Activated CD4-positive, alpha-beta memory T cell treated with anti-CD3 and anti-CD28 coated beads for 36 hours (primary cell): ENCODE measurements around the gene TCAP. TPM values are rescaled to one million over a fixed set of nuclear protein-coding genes. Genes with fewer than 3 reads are reported as not detected.
"Not testable (repeated sequence)": the region's sequence is repeated elsewhere in the genome, so short reads cannot be mapped to it uniquely, and the experiment has no call there.

ENCODE experiments used
- CTCF ChIA-PET: fragments of 350-600 bp; sonication (Branson Sonifier 250); formaldehyde crosslinking; loops from one replicate; lab custom pipeline; 2021; ENCODE audit warnings: antibody characterized with exemption, inconsistent platforms; lab: Charles Lee
- POLR2A ChIA-PET: fragments of 350-600 bp; sonication (Branson Sonifier 250); formaldehyde crosslinking; loops from one replicate; lab custom pipeline; 2021; ENCODE audit warnings: antibody characterized with exemption; lab: Charles Lee
- DNase-seq: peaks from one replicate; pipeline ENCODE4 v3.0.0-alpha.2; 2020
- H3K27ac Mint-ChIP-seq: one replicate; pipeline ENCODE4 v1.8.0; 2021; ENCODE audit warnings: mixed read lengths
- H3K27me3 Mint-ChIP-seq: one replicate; pipeline ENCODE4 v1.8.0; 2021; ENCODE audit warnings: mixed read lengths
- H3K36me3 Mint-ChIP-seq: one replicate; pipeline ENCODE4 v1.8.0; 2021; ENCODE audit warnings: mixed read lengths
- H3K4me1 Mint-ChIP-seq: one replicate; pipeline ENCODE4 v1.8.0; 2021; ENCODE audit warnings: low read depth, mixed read lengths
- H3K4me3 Mint-ChIP-seq: one replicate; pipeline ENCODE4 v1.8.0; 2021; ENCODE audit warnings: mild to moderate bottlenecking, mixed read lengths
- H3K9me3 Mint-ChIP-seq: one replicate; pipeline ENCODE4 v1.8.0; 2021; ENCODE audit warnings: mixed read lengths
- intact Hi-C: fragments of 100-400 bp; cut with micrococcal nuclease; formaldehyde crosslinking; loops from one replicate; pipeline ENCODE4 v1.15.1; 2023
- total RNA-seq, 2 experiments: library from RNA; stranded (reverse); gene quantifications; one replicate each; pipeline ENCODE4 v1.2.3, GENCODE V29; 2021

TCAP gene
- total RNA-seq, 2 experiments from 2014 or later, result 0.80 to 0.90 TPM

DNA sequence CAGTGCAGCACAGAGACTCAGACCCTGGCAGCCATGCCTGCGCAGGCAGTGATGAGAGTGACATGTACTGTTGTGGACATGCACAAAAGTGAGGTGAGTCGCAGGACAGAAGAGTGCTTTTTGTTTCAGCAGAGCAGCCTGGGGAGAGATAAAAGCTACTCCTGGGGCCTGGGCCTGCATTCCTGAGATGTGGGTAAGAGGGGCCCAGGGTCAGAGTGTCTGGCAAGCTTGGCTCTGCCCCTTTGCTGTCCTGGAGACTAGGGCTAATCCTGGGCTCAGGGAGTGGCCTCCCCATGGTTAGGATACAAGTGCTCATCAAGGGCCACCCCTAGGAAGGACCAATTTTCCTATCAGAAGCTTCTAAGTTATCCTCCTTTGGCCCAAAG is 29.9 kb downstream of the TCAP start:
- DNase-seq, result no peak
- Mint-ChIP-seq H3K9me3 (no peaks in the 10 kb centered on the region), H3K4me3 (no peak overlapping the region), H3K27ac (no peak overlapping the region), H3K4me1 (peaks cover 4% of the 10 kb centered on the region), H3K36me3 (no peaks in the 10 kb centered on the region), H3K27me3 (peaks cover 13% of the 10 kb centered on the region)
- ChIA-PET POLR2A (no interaction called here), CTCF (interaction anchor here (1.6 kb wide), 2 partner anchors 35 to 41 kb away, joined by 3 to 8 read pairs; partner anchors contain the start of gene MIEN1)
- intact Hi-C loops, result no loop called here

DNA sequence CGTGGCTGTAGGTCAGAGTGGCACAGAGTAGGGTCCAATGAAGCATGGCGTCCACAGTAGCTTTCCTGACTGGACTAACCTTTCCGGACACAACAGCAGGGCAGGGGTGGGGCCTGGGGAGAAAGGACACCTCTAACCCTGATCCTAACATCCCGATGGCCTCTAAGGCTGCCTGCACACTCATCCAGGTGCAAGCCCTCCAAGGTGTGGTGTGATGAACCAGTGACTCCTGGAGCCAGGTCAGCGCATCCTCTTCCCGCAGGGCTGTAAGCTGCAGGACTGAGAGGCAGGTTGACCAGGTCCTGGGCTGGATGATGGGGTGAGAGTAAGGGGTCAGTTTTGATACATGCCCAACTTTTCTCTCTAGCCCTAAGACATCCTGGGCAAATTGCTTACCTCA is 31.6 kb downstream of the TCAP start:
- POLR2A ChIA-PET, result no interaction called here
- Mint-ChIP-seq H3K36me3 (no peaks in the 10 kb centered on the region), H3K4me3 (no peak overlapping the region), H3K27me3 (peaks cover 24% of the 10 kb centered on the region), H3K9me3 (no peaks in the 10 kb centered on the region), H3K4me1 (peaks cover 6% of the 10 kb centered on the region), H3K27ac (no peak overlapping the region)
- intact Hi-C loops, result no loop called here
- CTCF ChIA-PET, result interaction anchor here (0.6 to 1.6 kb wide), 4 partner anchors 28 to 75 kb away, joined by 3 to 8 read pairs (median 4); no protein-coding TSS in a partner anchor
- DNase-seq, result no peak

DNA sequence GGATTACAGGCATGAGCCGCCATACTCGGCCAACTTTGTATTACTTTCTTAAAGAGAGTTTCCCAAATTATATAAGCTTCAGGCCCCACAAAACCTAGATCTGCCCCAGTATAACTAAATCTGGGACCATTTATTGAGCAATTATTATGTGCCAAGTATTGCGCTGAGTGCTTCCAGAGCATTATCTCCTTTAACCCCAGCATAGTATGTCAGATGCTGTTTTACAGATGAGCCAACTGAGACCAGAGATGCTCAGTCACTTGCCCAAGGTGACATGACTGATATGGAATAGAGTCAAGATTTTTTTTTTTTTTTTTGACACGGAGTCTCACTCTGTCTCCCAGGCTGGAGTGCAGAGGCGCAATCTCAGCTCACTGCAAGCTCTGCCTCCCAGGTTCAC is 32.8 kb downstream of the TCAP start:
- Mint-ChIP-seq H3K27me3 (peaks cover 26% of the 10 kb centered on the region), H3K27ac (no peak overlapping the region), H3K4me3 (no peak overlapping the region), H3K36me3 (no peaks in the 10 kb centered on the region), H3K4me1 (peaks cover 6% of the 10 kb centered on the region), H3K9me3 (no peaks in the 10 kb centered on the region)
- ChIA-PET CTCF (no interaction called here), POLR2A (no interaction called here)
- intact Hi-C loops, result no loop called here
- DNase-seq, result no peak

DNA sequence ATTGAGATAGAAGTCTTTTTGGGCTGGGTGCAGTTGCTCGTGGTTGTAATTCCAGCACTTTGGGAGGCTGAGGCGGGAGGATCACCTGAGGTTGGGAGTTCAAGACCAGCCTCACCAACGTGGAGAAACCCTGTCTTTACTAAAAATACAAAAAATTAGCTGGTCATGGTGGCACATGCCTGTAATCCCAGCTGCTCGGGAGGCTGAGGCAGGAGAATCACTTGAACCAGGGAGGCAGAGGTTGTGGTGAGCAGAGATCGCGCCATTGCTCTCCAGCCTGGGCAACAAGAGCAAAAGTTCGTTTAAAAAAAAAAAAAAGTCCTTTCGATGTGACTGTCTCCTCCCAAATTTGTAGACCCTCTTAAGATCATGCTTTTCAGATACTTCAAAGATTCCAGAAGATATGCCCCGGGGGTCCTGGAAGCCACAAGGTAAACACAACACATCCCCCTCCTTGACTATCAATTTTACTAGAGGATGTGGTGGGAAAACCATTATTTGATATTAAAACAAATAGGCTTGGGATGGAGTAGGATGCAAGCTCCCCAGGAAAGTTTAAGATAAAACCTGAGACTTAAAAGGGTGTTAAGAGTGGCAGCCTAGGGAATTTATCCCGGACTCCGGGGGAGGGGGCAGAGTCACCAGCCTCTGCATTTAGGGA is 34.1 kb downstream of the TCAP start:
- H3K27ac Mint-ChIP-seq, H3K4me1 Mint-ChIP-seq, intact Hi-C loops, POLR2A ChIA-PET, H3K4me3 Mint-ChIP-seq, H3K36me3 Mint-ChIP-seq, H3K9me3 Mint-ChIP-seq, DNase-seq: not testable (repeated sequence)
- CTCF ChIA-PET, result interaction anchor here (1.1 to 1.8 kb wide), 3 partner anchors 44 to 78 kb away, joined by 3 to 4 read pairs (median 4); no protein-coding TSS in a partner anchor
- peaks cover 26% of the 10 kb centered on the region for H3K27me3 Mint-ChIP-seq

DNA sequence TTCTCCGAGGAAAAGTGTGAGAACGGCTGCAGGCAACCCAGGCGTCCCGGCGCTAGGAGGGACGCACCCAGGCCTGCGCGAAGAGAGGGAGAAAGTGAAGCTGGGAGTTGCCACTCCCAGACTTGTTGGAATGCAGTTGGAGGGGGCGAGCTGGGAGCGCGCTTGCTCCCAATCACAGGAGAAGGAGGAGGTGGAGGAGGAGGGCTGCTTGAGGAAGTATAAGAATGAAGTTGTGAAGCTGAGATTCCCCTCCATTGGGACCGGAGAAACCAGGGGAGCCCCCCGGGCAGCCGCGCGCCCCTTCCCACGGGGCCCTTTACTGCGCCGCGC is 34.6 kb downstream of the TCAP start, which contains the start of gene ERBB2:
Gene ERBB2 (plus strand): TSS at position 247 of the 330 bp plus-strand sequence. CDS start 175 bp downstream, outside the sequence.
- intact Hi-C loops, result no loop called here
- peaks cover 26% of the 10 kb centered on the region for H3K27me3 Mint-ChIP-seq
- no peak for DNase-seq
- H3K9me3 Mint-ChIP-seq, result no peaks in the 10 kb centered on the region
- POLR2A ChIA-PET, result interaction anchor here (0.5 kb wide), 1 partner anchor 520 kb away, joined by 3 read pairs; the partner anchor contains the start of gene WIPF2
- H3K36me3 Mint-ChIP-seq, result no peaks in the 10 kb centered on the region
- CTCF ChIA-PET, result interaction anchor here (1.1 to 1.8 kb wide), 3 partner anchors 45 to 78 kb away, joined by 3 to 4 read pairs (median 4); no protein-coding TSS in a partner anchor
- H3K4me3 Mint-ChIP-seq, result no peak within 1 kb of the TSS
- H3K27ac Mint-ChIP-seq, result no peak within 1 kb of the TSS
- H3K4me1 Mint-ChIP-seq, result peaks cover 6% of the 10 kb centered on the region

DNA sequence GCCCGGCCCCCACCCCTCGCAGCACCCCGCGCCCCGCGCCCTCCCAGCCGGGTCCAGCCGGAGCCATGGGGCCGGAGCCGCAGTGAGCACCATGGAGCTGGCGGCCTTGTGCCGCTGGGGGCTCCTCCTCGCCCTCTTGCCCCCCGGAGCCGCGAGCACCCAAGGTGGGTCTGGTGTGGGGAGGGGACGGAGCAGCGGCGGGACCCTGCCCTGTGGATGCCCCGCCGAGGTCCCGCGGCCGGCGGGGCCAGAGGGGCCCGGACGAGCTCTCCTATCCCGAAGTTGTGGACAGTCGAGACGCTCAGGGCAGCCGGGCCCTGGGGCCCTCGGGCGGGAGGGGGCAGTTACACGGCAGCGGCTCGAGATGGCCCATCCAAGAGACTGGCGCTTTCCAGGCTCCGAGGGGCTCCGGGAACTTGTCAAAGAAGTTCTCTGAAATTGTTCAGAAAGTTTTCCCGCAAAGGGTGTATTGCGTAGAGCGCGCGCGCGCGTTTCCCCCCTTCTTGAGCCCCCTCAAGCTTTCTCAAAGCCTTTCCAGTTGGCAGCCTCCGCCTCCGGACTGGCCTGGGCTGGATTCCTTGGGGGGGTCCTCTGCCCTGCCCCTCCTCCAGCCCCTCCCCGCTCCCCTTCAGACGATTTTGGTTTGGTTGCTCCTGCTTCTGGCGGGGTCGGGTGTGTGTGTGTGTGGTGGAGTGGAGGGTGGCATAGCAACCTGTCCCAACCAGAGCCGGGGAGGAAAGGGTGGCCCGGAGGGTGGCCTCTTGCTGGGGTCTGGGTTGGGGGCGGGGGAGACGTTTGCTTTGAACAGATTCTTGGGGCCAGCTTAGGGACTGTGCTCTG is 35.2 kb downstream of the TCAP start:
- ChIA-PET POLR2A (interaction anchor here (0.5 kb wide), 1 partner anchor 519 kb away, joined by 3 read pairs; the partner anchor contains the start of gene WIPF2), CTCF (interaction anchor here (0.7 to 1.8 kb wide), 5 partner anchors 11 to 79 kb away, joined by 3 to 5 read pairs (median 4); partner anchors contain the start of gene MIEN1)
- Mint-ChIP-seq H3K4me1 (peaks cover 6% of the 10 kb centered on the region), H3K4me3 (no peak overlapping the region), H3K27me3 (peaks cover 26% of the 10 kb centered on the region), H3K36me3 (no peaks in the 10 kb centered on the region), H3K27ac (no peak overlapping the region), H3K9me3 (no peaks in the 10 kb centered on the region)
- intact Hi-C loops, result no loop called here
- no peak for DNase-seq

DNA sequence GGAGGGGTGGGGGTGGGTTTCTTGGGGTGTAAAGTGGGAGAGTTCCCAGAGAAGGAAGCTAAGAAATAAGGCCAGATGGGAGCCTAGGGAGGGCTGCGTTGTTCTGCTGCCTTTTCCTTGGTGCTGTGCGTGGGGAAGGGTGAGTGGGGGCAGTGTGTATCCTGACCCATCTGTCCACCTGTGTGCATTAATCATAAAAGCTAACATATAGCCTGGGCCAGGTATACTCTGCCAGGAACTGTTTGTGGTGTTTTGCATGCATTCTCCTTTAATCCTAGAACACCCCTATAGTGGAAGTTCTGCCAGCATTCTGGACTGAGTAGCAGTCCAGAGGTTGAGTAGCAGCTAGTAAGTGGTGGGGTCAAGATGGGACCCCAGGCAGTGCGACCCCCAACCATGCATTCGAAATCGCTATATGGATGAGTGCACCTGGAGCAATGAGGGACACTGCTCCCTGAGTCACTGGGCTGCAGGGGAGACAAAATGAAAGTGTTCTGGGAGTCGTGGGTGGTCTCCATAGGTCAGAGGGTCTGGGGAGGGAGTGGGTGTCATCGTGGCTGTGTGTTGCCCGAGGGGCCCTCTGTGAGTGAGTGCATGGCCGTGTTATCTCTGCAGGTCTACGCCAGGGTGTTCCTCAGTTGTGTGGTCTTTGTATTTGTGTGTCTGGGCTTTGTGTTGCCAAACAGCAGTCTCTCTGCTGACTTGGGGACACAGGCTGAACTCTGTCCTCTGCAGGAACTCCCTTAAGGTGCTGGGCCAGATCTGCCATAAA is 36.0 kb downstream of the TCAP start:
- DNase-seq, result no peak
- Mint-ChIP-seq H3K27ac (no peak overlapping the region), H3K9me3 (no peaks in the 10 kb centered on the region), H3K27me3 (peaks cover 26% of the 10 kb centered on the region), H3K4me3 (no peak overlapping the region), H3K36me3 (no peaks in the 10 kb centered on the region), H3K4me1 (peaks cover 6% of the 10 kb centered on the region)
- POLR2A ChIA-PET, result no interaction called here
- CTCF ChIA-PET, result interaction anchor here (0.7 to 1.8 kb wide), 3 partner anchors 12 to 80 kb away, joined by 3 to 5 read pairs (median 4); partner anchors contain the start of gene MIEN1
- intact Hi-C loops, result no loop called here

DNA sequence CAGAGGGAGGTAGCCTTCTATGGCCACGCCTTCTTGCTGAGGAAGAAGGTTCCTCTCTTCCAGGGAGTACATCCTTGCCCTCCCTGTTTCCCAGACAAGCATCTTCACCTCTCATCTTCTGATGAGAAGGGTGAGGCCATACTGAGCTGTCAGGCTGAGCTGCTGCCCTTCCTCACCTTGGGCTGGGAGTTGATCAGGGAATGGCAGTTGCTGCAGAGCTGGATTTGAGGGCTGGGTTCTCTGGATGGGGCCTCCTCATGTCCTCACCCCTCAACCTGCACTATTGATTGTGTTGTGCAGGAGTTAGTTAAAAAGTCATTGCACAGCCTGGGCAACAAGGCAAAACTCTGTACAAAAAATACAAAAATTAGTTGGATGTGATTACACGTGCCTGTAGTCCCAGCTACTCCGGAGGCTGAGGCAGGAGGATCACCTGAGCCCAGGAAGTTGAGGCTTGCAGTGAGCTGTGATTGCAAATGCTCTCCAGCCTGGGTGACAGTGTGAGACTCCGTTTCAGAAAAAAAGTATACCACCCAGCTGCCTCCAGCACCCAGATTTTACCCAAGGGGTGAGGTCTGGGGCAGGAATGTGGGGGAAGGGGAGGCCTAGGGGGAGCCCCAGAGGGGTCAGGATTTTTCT is 36.8 kb downstream of the TCAP start:
- CTCF ChIA-PET, result interaction anchor here (1.8 kb wide), 1 partner anchor 29 kb away, joined by 5 read pairs; the partner anchor contains the start of gene MIEN1
- no peak for DNase-seq
- Mint-ChIP-seq H3K4me3 (no peak overlapping the region), H3K9me3 (no peaks in the 10 kb centered on the region), H3K27me3 (peaks cover 26% of the 10 kb centered on the region), H3K36me3 (no peaks in the 10 kb centered on the region), H3K4me1 (peaks cover 9% of the 10 kb centered on the region), H3K27ac (no peak overlapping the region)
- intact Hi-C loops, result no loop called here
- POLR2A ChIA-PET, result no interaction called here

DNA sequence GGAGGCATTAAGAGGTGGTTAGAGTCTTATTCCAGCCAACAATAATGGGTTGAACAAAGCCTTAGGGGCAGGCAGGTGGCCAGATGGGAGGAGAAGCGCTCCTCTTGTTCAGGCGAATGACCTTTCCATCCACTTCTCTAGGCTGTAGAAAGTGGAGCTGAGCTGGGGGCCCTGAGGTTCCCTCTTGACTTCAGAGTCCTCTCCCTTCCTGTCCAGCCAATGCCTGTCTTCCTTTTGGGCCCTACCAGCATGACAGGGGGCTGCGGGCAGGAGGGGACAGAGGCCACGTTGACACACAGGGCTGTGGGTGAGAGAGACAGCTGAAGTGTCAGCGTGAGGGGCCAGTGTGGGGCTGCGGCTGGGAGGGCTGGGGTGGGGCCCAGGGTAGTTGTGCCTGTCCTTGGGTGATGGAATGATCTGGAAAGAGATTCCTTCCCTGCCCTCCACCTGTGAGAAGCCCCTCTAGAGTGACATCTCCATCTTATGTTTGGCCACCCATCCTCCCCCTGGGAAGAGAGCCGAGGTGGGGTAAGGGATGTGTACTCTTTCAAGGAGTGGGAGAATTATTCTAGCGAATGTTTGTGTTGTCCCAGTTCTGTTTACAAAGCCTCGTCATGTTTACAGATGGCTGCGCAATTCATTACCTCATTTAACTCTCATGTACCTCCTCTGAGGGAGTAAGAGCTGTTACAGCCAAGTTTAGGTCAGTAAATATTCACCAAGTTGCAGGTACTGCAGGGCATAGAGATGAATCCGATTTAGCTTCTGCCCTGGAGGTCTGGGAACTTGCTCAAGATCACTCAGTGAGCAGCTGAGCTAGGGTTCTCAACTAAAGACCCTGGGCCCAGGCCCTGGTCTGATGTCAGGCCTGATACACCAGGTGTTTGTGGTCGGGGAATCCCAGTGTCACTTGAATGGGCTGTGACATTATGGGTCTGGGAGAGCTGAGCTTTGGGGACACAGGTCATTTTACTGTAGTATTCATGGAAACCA is 38.0 kb downstream of the TCAP start:
- intact Hi-C loops, result no loop called here
- ChIA-PET POLR2A (no interaction called here), CTCF (no interaction called here)
- peaks cover 25% of the 10 kb centered on the region for H3K27me3 Mint-ChIP-seq
- H3K4me1 Mint-ChIP-seq, result peaks cover 15% of the 10 kb centered on the region
- no peaks in the 10 kb centered on the region for H3K9me3 Mint-ChIP-seq
- H3K27ac Mint-ChIP-seq, result no peak overlapping the region
- H3K4me3 Mint-ChIP-seq, result no peak overlapping the region
- DNase-seq, result no peak
- no peaks in the 10 kb centered on the region for H3K36me3 Mint-ChIP-seq

DNA sequence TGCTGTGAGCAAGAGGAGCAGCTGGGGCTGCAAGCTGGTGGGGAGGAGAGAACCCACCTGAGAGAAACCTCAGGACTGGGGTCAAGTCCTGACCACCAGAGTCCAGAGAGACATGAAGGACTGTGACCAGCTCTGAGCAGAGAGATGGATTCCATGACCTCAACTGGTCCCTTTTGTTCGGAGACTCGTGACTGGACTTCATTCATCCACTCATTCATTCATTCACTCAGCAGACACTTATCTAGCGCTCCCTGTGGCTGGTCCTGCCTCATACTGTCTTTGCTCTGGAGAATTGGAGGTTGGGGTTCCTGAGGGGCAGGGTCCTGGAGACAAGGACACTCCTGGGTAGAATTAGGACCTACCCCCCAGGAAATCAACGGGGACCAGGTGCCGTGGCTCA is 38.8 kb downstream of the TCAP start:
- CTCF ChIA-PET, result no interaction called here
- Mint-ChIP-seq H3K36me3 (no peaks in the 10 kb centered on the region), H3K4me1 (peaks cover 15% of the 10 kb centered on the region), H3K27me3 (peaks cover 23% of the 10 kb centered on the region), H3K27ac (no peak overlapping the region), H3K4me3 (no peak overlapping the region), H3K9me3 (no peaks in the 10 kb centered on the region)
- no peak for DNase-seq
- POLR2A ChIA-PET, result no interaction called here
- intact Hi-C loops, result no loop called here
